HG03457 (cell line): Measurements from ENCODE around the gene SH3RF1.
"Not testable (repeated sequence)": the region's sequence is repeated elsewhere in the genome, so short reads cannot be mapped to it uniquely, and the experiment has no call there.

Experiments used
- ATAC-seq: cut with Tn5 transposase; IDR thresholded peaks from one replicate; pipeline ENCODE4 v1.9.1; 2021; ENCODE audit warnings: moderate number of reproducible peaks; ENCODE audit not compliant: unreplicated experiment

SH3RF1 gene

GRCh38 chr4:169202145-169202699 is 68.5 kb downstream of the SH3RF1 start:
- ATAC-seq, result peak; percentile 41

DNA sequence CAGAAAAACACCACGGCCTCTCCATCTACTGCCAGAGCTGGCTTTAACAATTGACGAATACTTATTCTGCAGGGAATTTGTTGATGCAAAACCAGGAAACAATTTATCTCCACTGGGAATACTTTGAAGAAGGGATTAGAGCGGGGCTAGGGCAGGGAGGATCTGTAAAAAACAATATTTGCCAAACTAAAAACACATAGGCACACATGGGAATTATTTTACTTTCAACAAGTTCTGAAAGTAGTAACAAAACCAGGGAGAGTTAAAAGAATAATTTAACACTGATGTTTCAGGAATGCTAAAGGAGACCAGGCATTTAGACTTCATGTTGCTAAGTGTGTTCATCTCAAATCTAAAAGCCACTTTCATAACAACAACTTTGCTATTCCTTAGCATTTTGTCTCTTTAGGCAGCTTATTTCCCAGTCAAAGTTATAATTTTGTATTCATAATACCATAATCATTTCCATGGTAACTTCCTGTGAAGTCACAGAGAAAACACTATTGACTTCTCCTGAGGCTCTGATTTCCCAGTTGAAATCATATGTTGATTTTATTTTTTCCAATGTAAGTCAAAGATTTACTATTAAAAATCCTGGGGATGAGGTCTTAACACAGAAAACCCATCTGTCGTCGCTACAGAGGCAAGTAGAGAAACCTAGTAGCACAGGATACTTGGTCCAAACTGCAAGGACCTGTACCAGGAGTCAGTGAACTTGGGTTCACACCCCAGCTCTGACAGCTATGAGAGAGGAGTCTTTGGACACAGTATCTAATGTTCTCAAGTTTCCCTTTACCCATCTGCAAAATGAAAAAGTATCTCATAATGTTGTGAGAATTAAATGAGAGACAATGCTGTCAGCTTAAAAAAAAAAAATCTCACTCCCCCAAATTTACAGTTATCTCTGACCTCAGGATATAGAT is 69.3 kb downstream of the SH3RF1 start:
- ATAC-seq, result no peak

GRCh38 chr4:169200361-169201030 is 70.3 kb downstream of the SH3RF1 start:
- no peak for ATAC-seq

GRCh38 chr4:169199184-169199583 is 71.6 kb downstream of the SH3RF1 start:
- ATAC-seq, result no peak

- no peak for ATAC-seq
Measured at GRCh38 chr4:169198167-169198566, 72.6 kb downstream of the SH3RF1 start.

DNA sequence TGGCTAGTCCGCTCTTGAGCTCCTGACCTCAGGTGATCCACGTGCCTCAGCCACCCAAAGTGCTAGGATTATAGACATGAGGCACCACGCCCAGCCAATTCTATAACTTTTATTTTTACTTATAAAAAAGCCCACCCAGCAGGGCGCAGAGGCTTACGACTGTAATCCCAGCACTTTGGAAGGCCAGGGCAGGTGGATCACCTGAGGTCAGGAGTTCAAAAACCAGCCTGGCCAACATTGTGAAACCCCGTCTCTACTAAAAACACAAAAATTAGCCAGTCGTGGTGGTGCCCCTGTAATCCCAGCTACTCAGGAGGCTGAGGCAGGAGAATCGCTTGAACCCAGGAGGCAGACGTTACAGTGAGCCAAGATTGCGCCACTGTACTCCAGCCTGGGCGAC is 73.5 kb downstream of the SH3RF1 start:
- ATAC-seq, result not testable (repeated sequence)

DNA sequence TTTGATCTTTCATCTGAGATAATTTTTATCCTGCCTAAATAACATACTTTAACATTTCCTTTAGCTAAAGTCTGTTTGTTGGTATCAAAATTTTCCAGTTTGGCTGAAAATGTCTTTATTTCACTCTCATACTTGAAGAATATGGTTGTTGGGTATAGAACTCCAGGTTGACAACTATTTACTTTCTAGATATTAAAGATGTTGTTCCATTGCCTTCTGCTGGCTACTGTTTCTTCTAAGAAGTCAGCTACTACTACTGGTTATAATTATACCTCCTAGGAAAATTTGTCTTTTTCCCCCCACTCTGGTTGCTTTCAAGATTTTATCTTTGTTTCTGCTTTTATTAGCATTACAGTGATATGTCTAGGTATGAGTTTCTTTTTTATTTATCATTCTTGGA is 75.7 kb downstream of the SH3RF1 start:
- ATAC-seq, result no peak

- not testable (repeated sequence) for ATAC-seq
Measured at GRCh38 chr4:169189968-169190367, 80.8 kb downstream of the SH3RF1 start.

DNA sequence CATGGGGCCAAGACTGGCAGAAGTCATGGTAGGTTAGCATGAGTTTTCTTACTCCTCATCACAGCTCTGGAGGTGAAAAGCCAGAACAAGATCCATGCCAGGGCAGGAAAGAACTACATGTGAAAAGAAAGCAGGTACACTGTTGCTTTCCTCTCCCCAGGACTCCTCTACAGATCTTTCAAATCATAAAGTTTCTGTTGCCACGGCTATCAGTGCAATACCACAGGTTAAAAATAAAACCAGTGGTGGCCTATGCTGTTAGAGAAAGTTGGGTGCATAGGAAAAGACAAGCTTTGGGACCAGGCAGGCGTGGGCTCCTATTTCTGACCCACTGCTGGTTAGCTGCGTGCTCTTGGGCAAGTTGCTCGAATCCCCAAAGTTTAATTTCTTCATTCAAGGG is 81.4 kb downstream of the SH3RF1 start:
- peak; percentile 76 for ATAC-seq

DNA sequence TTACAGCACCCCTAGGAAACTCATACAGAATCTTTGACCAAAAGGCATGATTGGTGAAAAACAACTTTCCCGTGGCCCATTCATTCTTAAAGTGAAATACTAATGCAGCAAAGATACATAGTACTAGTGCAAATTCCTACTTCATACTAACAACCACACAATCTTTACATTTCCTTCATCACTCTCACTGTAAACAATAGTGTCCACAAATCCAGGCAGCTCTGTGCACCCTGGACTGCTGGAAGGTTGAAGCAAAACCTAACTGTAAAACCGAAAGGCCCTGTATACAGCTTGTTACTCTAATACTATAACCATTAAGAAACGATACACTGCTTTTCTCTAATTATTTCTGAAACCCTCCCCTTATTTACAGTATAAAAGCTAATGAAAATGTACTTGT is 82.6 kb downstream of the SH3RF1 start:
- no peak for ATAC-seq

DNA sequence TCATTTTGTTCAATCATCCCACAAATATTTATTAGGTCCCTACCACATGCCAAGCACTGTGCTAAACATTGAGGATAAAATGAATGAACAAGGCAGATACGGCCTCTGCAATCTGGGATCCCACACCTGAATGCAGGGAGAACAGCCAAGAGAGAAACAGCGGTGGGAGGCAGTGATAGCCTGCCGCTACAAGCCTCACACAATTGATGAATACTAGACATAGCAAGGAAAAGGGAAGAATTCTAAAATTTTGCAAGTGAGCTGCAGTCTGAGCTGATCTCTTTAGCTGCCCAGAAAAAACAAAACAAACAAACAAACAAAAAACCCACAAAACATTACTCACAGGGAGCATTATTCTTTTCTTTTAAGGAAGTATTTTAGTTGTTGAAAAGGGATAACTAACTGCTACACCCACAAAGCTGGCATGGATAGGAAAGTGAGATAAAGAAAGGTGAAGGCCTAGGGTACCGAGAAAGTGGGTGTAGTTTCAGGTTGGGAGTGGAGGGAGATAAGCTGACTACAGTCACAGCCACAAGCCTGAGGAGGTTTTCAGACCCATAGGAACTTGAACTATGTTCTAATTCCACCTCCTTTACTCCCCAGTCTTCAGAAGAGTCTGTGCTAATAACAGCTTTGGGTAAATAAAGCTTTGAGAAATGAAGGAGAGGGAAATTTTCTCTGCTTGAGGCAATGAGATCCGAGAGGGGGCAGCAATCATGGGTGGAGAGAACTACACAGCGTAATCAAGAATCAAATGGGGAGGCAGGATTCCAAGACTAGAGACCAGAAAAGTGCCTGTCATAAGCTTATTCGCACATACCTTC is 85.4 kb downstream of the SH3RF1 start:
- ATAC-seq, result no peak

- no peak for ATAC-seq
Measured at GRCh38 chr4:169184686-169185085, 86.1 kb downstream of the SH3RF1 start.

DNA sequence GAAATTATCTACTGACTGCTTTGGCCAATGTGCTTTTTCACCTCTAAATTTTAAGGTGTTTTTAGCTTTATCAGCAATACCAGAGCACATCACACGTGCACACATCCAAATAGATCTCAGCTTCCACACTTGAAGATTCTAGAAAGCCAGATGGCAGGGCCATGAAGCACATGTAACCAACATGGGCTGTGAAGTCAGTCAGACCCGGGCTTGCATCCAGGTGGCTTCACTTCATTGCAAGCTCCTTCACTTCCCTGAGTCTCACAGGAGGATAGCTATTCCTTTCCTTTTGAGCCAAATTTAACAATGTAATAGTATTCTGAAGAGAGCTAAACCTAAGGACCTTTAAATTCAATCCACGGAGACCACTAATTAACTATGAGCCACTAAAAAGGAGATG is 86.5 kb downstream of the SH3RF1 start:
- ATAC-seq, result no peak

- ATAC-seq, result no peak
Measured at GRCh38 chr4:169183581-169183980, 87.2 kb downstream of the SH3RF1 start.

DNA sequence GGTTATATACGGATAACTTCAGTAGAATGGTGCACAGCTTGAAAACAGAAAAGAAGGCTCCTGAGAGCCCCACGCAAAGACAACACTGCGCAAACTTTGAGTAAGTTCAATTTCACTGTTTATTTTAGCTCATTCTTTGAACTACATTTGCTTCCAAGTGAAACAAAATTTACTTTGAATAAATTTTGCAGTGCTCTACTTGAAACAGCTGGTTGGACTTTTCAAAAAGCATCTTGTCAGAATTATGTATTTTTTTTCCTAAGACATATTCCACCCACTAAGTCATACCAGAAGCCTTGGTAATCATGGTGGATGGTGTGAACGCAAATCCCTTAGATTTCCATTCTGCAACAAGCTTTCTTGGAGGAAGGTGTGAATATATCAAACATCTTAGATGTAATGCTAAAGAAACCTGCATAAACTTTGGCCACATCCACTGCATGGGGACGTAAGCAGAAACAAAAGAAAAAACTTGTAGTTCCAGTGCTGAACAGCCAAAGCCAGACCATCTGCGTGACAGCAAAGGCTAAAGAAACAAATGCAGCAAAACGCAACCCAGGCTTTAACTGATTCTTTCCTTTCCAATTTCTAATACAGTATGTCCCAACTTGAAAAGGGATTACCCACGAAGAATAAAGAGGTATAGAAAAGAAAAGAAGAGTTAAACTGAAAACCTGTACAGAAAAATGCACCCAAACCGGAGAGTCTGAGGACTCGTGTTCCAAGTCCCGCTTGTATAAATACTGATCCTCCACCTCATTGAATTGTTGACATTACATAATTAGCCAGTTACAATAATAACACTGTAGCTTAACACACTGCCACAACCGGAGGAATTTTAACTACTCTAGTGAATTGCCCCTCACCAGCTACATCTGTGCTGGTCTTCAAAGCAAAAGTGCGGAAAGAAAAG is 90.9 kb downstream of the SH3RF1 start:
- no peak for ATAC-seq

DNA sequence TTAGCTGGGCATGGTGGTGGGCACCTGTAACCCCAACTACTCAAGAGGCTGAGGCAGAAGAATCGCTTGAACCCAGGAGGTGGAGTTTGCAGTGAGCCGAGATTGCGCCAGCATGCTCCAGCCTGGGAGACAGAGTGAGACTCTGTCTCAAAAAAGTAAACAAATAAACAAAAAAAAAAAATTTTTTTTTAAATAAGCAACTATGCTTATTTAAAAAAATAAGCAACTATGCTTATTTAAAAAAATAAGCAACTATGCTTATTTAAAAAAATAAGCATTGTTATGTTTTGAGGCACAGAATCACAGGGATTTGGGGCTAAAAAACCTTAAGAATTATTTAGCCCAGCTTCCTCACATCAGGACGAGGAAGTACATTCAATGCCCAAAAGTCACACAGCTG is 92.7 kb downstream of the SH3RF1 start:
- not testable (repeated sequence) for ATAC-seq

- no peak for ATAC-seq
Measured at GRCh38 chr4:169175476-169175875, 95.3 kb downstream of the SH3RF1 start.

- ATAC-seq, result no peak
Measured at GRCh38 chr4:169175035-169175434, 95.7 kb downstream of the SH3RF1 start.

- no peak for ATAC-seq
Measured at GRCh38 chr4:169174247-169174646, 96.5 kb downstream of the SH3RF1 start.
